AG09319 (cell line): Measurements from ENCODE around the gene NOS2.
"Not testable (repeated sequence)": the region's sequence is repeated elsewhere in the genome, so short reads cannot be mapped to it uniquely, and the experiment has no call there.

Experiments used
- DNase-seq: peaks from one replicate; pipeline ENCODE4 v3.0.0-alpha.2; 2010; ENCODE audit warnings: low read depth; ENCODE audit errors: extremely low read depth
- TF ChIP-seq, protein P1 (sequence below): IDR thresholded peaks from 2 replicates; pipeline ENCODE4 v1.5.1; 2011; ENCODE audit warnings: low read depth, mild to moderate bottlenecking, inconsistent platforms, low read length, moderate library complexity

NOS2 gene

GRCh38 chr17:27743281-27743885 is 56.9 kb downstream of the NOS2 start:
- TF ChIP-seq, protein P1, sequence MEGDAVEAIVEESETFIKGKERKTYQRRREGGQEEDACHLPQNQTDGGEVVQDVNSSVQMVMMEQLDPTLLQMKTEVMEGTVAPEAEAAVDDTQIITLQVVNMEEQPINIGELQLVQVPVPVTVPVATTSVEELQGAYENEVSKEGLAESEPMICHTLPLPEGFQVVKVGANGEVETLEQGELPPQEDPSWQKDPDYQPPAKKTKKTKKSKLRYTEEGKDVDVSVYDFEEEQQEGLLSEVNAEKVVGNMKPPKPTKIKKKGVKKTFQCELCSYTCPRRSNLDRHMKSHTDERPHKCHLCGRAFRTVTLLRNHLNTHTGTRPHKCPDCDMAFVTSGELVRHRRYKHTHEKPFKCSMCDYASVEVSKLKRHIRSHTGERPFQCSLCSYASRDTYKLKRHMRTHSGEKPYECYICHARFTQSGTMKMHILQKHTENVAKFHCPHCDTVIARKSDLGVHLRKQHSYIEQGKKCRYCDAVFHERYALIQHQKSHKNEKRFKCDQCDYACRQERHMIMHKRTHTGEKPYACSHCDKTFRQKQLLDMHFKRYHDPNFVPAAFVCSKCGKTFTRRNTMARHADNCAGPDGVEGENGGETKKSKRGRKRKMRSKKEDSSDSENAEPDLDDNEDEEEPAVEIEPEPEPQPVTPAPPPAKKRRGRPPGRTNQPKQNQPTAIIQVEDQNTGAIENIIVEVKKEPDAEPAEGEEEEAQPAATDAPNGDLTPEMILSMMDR = no peak

GRCh38 chr17:27741971-27742575 is 58.3 kb downstream of the NOS2 start:
- TF ChIP-seq, protein P1 = no peak
- no peak for DNase-seq

More at GRCh38 chr17:27743281-27743885, 56.9 kb downstream of the NOS2 start:
- DNase-seq = no peak

DNA sequence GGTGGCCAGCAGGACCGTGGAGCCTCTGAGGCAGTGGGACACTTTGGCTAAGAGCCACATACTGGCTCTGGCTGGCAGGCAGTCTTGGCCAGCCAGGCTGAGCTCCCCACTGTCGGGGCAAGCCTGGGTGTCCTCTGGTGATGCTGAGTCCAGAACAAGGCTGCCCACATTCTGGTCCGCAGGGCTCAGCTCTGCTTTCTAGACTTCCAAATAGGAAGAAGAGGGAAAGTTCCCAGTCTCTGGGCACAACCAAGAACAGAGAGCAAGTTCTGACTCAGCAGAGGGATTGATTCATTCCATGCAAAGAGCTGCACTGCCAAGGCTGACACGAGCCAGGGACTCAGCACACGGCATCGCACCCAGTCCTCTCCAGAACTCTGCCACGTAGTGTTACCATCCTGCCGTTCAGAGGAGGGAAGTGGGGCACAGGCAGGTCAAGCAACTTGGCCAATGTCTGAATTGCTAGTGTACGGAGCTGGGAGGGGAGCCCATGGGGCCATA is 58.9 kb downstream of the NOS2 start:
- TF ChIP-seq, protein P1 = no peak
- no peak for DNase-seq

DNA sequence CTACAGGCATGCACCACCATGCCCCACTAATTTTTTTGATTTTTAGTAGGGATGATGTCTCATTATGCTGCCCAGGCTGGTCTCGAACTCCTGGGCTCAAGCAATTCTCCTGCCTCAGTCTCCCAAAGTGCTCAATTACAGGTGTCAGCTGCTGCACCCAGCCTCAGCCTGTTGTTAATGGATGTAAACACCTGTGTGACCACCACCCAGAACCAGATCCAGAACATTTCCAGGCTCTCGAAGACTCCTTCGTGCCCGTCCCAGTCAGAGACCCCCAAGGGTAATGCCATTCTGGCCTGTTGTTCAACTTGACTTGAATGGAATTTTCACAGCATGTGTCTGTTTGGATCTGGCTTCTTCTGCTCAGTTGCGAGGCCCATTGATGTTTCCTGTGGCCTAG is 59.8 kb downstream of the NOS2 start:
- not testable (repeated sequence) for DNase-seq

DNA sequence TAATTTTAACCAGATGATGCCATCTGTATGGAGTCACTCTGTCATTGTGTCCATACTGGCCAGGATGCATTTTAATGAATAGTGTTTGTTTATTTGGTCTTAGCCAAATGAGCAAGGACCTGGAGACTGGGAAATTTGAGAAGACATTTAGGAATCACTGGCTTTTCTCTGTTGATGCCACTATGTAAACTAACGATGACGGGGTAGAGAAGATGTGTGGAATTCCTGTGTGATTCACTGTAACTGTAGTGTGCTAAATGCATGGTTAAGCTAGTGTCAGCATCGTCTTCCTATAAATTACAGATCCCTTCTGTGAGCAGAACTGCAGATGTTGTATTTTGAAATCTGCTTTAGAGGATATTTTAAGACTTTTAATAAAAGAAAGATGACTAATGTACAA is 66.6 kb downstream of the NOS2 start:
- DNase-seq = no peak
- TF ChIP-seq, protein P1 = no peak

- DNase-seq = not testable (repeated sequence)
Observed at GRCh38 chr17:27732746-27733145, 67.6 kb downstream of the NOS2 start.

DNA sequence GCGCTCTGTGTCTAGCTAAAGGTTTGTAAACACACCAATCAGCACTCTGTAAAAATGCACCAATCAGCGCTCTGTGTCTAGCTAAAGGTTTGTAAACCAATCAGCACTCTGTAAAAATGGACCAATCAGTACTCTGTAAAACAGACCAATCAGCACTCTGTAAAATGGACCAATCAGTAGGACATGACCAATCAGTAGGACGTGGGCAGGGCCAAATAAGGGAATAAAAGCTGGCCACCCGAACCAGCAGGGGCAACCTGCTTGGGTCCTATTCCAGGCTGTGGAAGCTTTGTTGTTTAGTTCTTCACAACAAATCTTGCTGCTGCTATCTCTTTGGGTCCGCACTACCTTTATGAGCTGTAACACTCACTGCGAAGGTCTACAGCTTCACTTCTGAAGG is 74.3 kb downstream of the NOS2 start:
- DNase-seq = not testable (repeated sequence)

- no peak for DNase-seq
- TF ChIP-seq, protein P1 = no peak
Observed at GRCh38 chr17:27721797-27722196, 78.5 kb downstream of the NOS2 start.
